Astrocyte (in vitro differentiated cells and primary cell): ENCODE data around the gene PTPRN. TPM values are rescaled to one million over a fixed set of nuclear protein-coding genes. Genes with fewer than 3 reads are reported as not detected.

Experiments used
- DNase-seq: peaks from one replicate; pipeline ENCODE4 v3.0.0-alpha.2; 2010; ENCODE audit warnings: low read depth
- FAIRE-seq: peaks from 2 replicates; lab custom pipeline; 2011; peaks lifted over from hg19 to GRCh38; lab: Jason Lieb, UNC
- H2AFZ ChIP-seq: 2 replicates; pipeline ENCODE4 v1.6.0; 2012; ENCODE audit warnings: low read depth, low read length, inconsistent platforms
- H3K27ac ChIP-seq: 2 replicates; pipeline ENCODE4 v1.5.1; 2011; ENCODE audit warnings: low read depth, low read length, inconsistent platforms
- H3K27me3 ChIP-seq: 2 replicates; pipeline ENCODE4 v1.6.0; 2011; ENCODE audit warnings: low read length, inconsistent platforms; ENCODE audit not compliant: insufficient read depth
- H3K36me3 ChIP-seq: 2 replicates; pipeline ENCODE4 v1.5.1; 2011; ENCODE audit warnings: low read length, inconsistent platforms; ENCODE audit not compliant: insufficient read depth
- H3K4me1 ChIP-seq: 2 replicates; pipeline ENCODE4 v1.5.1; 2011; ENCODE audit warnings: low read length, inconsistent platforms; ENCODE audit not compliant: insufficient read depth
- H3K4me2 ChIP-seq: 2 replicates; pipeline ENCODE4 v1.6.0; 2012; ENCODE audit warnings: low read length, inconsistent platforms
- H3K4me3 ChIP-seq: 2 replicates; pipeline ENCODE4 v1.5.1; 2011; ENCODE audit warnings: low read depth, mild to moderate bottlenecking, low read length, inconsistent platforms; ENCODE audit not compliant: insufficient read depth
- H3K79me2 ChIP-seq: 2 replicates; pipeline ENCODE4 v1.6.0; 2012; ENCODE audit warnings: mild to moderate bottlenecking, low read length, inconsistent platforms; ENCODE audit not compliant: insufficient read depth
- H3K9ac ChIP-seq: 2 replicates; pipeline ENCODE4 v1.6.0; 2012; ENCODE audit warnings: mild to moderate bottlenecking, low read length, inconsistent platforms
- H3K9me3 ChIP-seq: 2 replicates; pipeline ENCODE4 v1.5.1; 2012; ENCODE audit warnings: low read depth, mild to moderate bottlenecking, low read length, inconsistent platforms; ENCODE audit not compliant: insufficient read depth
- H4K20me1 ChIP-seq: 2 replicates; pipeline ENCODE4 v1.6.0; 2012; ENCODE audit warnings: low read length, inconsistent platforms; ENCODE audit not compliant: insufficient read depth
- H3K27ac Mint-ChIP-seq: one replicate; pipeline ENCODE4 v1.8.0; 2021; ENCODE audit warnings: mild to moderate bottlenecking, mixed read lengths; ENCODE audit not compliant: unreplicated experiment
- H3K27me3 Mint-ChIP-seq: one replicate; pipeline ENCODE4 v1.8.0; 2021; ENCODE audit warnings: low read depth, mixed read lengths; ENCODE audit not compliant: unreplicated experiment
- H3K36me3 Mint-ChIP-seq: one replicate; pipeline ENCODE4 v1.8.0; 2021; ENCODE audit warnings: low read depth, mixed read lengths; ENCODE audit not compliant: unreplicated experiment
- H3K4me1 Mint-ChIP-seq: one replicate; pipeline ENCODE4 v1.8.0; 2021; ENCODE audit warnings: low read depth, mixed read lengths; ENCODE audit not compliant: unreplicated experiment
- H3K4me3 Mint-ChIP-seq: one replicate; pipeline ENCODE4 v1.8.0; 2021; ENCODE audit warnings: mild to moderate bottlenecking, moderate library complexity, mixed read lengths; ENCODE audit not compliant: unreplicated experiment
- H3K9me3 Mint-ChIP-seq: one replicate; pipeline ENCODE4 v1.8.0; 2021; ENCODE audit warnings: mild to moderate bottlenecking, mixed read lengths; ENCODE audit not compliant: unreplicated experiment
- CTCF ChIP-seq: IDR thresholded peaks from 2 replicates; pipeline ENCODE4 v1.5.1; 2011; ENCODE audit warnings: low read depth, mild to moderate bottlenecking, inconsistent platforms, low read length, moderate library complexity; ENCODE audit not compliant: insufficient read depth
- EZH2 ChIP-seq: IDR thresholded peaks from 2 replicates; pipeline ENCODE4 v1.6.1; 2012; ENCODE audit warnings: mild to moderate bottlenecking, low read length, inconsistent platforms; ENCODE audit not compliant: insufficient read depth
- total RNA-seq: library from RNA; stranded (reverse); gene quantifications from 2 replicates; pipeline ENCODE4 v1.2.1, GENCODE V29; 2021

The PTPRN gene
- total RNA-seq, 1 donor from 2014 or later, result 76.6 TPM

- Mint-ChIP-seq H3K4me3 (no peak overlapping the region), H3K36me3 (peaks cover 1% of the 10 kb centered on the region), H3K9me3 (no peaks in the 10 kb centered on the region), H3K4me1 (no peaks in the 10 kb centered on the region), H3K27ac (no peak overlapping the region), H3K27me3 (peaks cover 71% of the 10 kb centered on the region)
- H3K27me3 ChIP-seq, result peaks cover 47% of the 10 kb centered on the region
- FAIRE-seq, result no peak
- no peaks in the 10 kb centered on the region for H3K79me2 ChIP-seq
- H3K36me3 ChIP-seq, result no peaks in the 10 kb centered on the region
- H3K4me1 ChIP-seq, result no peaks in the 10 kb centered on the region
- H3K4me2 ChIP-seq, result no peak overlapping the region
- no peak overlapping the region for H2AFZ ChIP-seq
- H4K20me1 ChIP-seq, result no peaks in the 10 kb centered on the region
- no peak overlapping the region for H3K4me3 ChIP-seq
- no peak for DNase-seq
- no peak overlapping the region for H3K9ac ChIP-seq
- TF ChIP-seq EZH2, result no peak
- no peak for TF ChIP-seq CTCF
- H3K27ac ChIP-seq, result no peak overlapping the region
- H3K9me3 ChIP-seq, result no peaks in the 10 kb centered on the region
Observed at GRCh38 chr2:219356834-219357233, 47.6 kb upstream of the PTPRN start.

- peaks cover 12% of the 10 kb centered on the region for H3K4me1 ChIP-seq
- peaks cover 36% of the 10 kb centered on the region for H3K27me3 ChIP-seq
- H4K20me1 ChIP-seq, result no peaks in the 10 kb centered on the region
- no peak for TF ChIP-seq CTCF
- no peak for TF ChIP-seq EZH2
- Mint-ChIP-seq H3K4me1 (peaks cover 13% of the 10 kb centered on the region), H3K36me3 (peaks cover 1% of the 10 kb centered on the region), H3K4me3 (no peak overlapping the region), H3K27me3 (peaks cover 59% of the 10 kb centered on the region), H3K27ac (no peak overlapping the region), H3K9me3 (no peaks in the 10 kb centered on the region)
- no peak overlapping the region for H3K4me3 ChIP-seq
- no peak overlapping the region for H2AFZ ChIP-seq
- no peaks in the 10 kb centered on the region for H3K36me3 ChIP-seq
- no peak overlapping the region for H3K27ac ChIP-seq
- H3K9me3 ChIP-seq, result no peaks in the 10 kb centered on the region
- H3K9ac ChIP-seq, result no peak overlapping the region
- no peak for FAIRE-seq
- H3K79me2 ChIP-seq, result no peaks in the 10 kb centered on the region
- no peak for DNase-seq
- no peak overlapping the region for H3K4me2 ChIP-seq
Observed at GRCh38 chr2:219354582-219354981, 45.4 kb upstream of the PTPRN start.

- Histone ChIP-seq H3K36me3 (no peaks in the 10 kb centered on the region), H3K9ac (no peak overlapping the region), H3K4me1 (peaks cover 12% of the 10 kb centered on the region), H4K20me1 (no peaks in the 10 kb centered on the region), H3K4me2 (no peak overlapping the region), H3K27ac (no peak overlapping the region), H2AFZ (no peak overlapping the region), H3K27me3 (peaks cover 22% of the 10 kb centered on the region), H3K79me2 (no peaks in the 10 kb centered on the region), H3K4me3 (no peak overlapping the region), H3K9me3 (no peaks in the 10 kb centered on the region)
- H3K9me3 Mint-ChIP-seq, result no peaks in the 10 kb centered on the region
- H3K27me3 Mint-ChIP-seq, result peaks cover 52% of the 10 kb centered on the region
- H3K4me3 Mint-ChIP-seq, result peak overlapping the region; percentile 27
- FAIRE-seq (no peak), DNase-seq (no peak)
- TF ChIP-seq CTCF (no peak), EZH2 (no peak)
- peaks cover 13% of the 10 kb centered on the region for H3K4me1 Mint-ChIP-seq
- peaks cover 1% of the 10 kb centered on the region for H3K36me3 Mint-ChIP-seq
- no peak overlapping the region for H3K27ac Mint-ChIP-seq
Observed at GRCh38 chr2:219353129-219353528, 43.9 kb upstream of the PTPRN start.
